ENCODE data around the gene NAGK.

NAGK gene

GRCh38 chr2:71064754-71065621 lies 3.5 kb upstream of the NAGK start:
- no peak for TF ChIP-seq CTCF (conservative IDR thresholded peaks at IDR 0.05; ENCODE audit: low read depth, low read length)
- peak; percentile 31 for DNase-seq (ENCODE audit: low read depth)
- no peak overlapping the region for H3K4me3 ChIP-seq (ENCODE audit: low read depth, low read length)

- no peak for TF ChIP-seq CTCF (conservative IDR thresholded peaks at IDR 0.05; ENCODE audit: low read depth, low read length)
- no peak overlapping the region for H3K4me3 ChIP-seq (ENCODE audit: low read depth, low read length)
- DNase-seq (ENCODE audit: low read depth), result no peak
Observed at GRCh38 chr2:71066856-71067255, 1.6 kb upstream of the NAGK start.

- peak overlapping the region; percentile 99 for H3K4me3 ChIP-seq (ENCODE audit: low read depth, low read length)
- TF ChIP-seq CTCF (conservative IDR thresholded peaks at IDR 0.05; ENCODE audit: low read depth, low read length), result peak; percentile 22
- DNase-seq (ENCODE audit: low read depth), result no peak
Observed at GRCh38 chr2:71067567-71068217, 756 bp upstream of the NAGK start.

GRCh38 chr2:71069376-71069775 lies 928 bp downstream of the NAGK start:
- TF ChIP-seq CTCF (conservative IDR thresholded peaks at IDR 0.05; ENCODE audit: low read depth, low read length), result no peak
- DNase-seq (ENCODE audit: low read depth), result peak; percentile 5
- H3K4me3 ChIP-seq (ENCODE audit: low read depth, low read length), result peak overlapping the region; percentile 99

- TF ChIP-seq CTCF (conservative IDR thresholded peaks at IDR 0.05; ENCODE audit: low read depth, low read length), result peak; percentile 61
- DNase-seq (ENCODE audit: low read depth), result peak; percentile 65
- no peak overlapping the region for H3K4me3 ChIP-seq (ENCODE audit: low read depth, low read length)
Observed at GRCh38 chr2:71070294-71071093, 2.0 kb downstream of the NAGK start.

GRCh38 chr2:71071681-71072398 lies 3.4 kb downstream of the NAGK start:
- TF ChIP-seq CTCF (conservative IDR thresholded peaks at IDR 0.05; ENCODE audit: low read depth, low read length), result no peak
- peak; percentile 17 for DNase-seq (ENCODE audit: low read depth)
- no peak overlapping the region for H3K4me3 ChIP-seq (ENCODE audit: low read depth, low read length)

Data from choroid plexus epithelial cell (primary cell).